Sigmoid colon (tissue), 7 donors: ENCODE measurements around the gene PTBP1. TPM values are rescaled to one million over a fixed set of nuclear protein-coding genes. Genes with fewer than 3 reads are reported as not detected.
"Not testable (repeated sequence)": the region's sequence is repeated elsewhere in the genome, so short reads cannot be mapped to it uniquely, and the experiment has no call there.

ENCODE experiments used
- DNase-seq: peaks from one replicate; pipeline ENCODE4 v3.0.0-alpha.2; 2019
- H3K27ac ChIP-seq, 4 donors: fragments of 200-600 bp; sonication (generic); one replicate each; pipeline ENCODE4 v1.5.1; 2016 to 2019; ENCODE audit warnings: mild to moderate bottlenecking in 1 of 4
- H3K27me3 ChIP-seq, 3 donors: fragments of 200-600 bp; sonication (generic); one replicate each; pipeline ENCODE4 v1.5.1; 2019; ENCODE audit warnings: mild to moderate bottlenecking in 1 of 3
- H3K36me3 ChIP-seq, 4 donors: fragments of 200-600 bp; sonication (generic); one replicate each; pipeline ENCODE4 v1.5.1; 2016 to 2019
- H3K4me1 ChIP-seq, 4 donors: fragments of 200-600 bp; sonication (generic); one replicate each; pipeline ENCODE4 v1.5.1; 2017 to 2019
- H3K4me3 ChIP-seq, 4 donors: fragments of 200-600 bp; sonication (generic); one replicate each; pipeline ENCODE4 v1.5.1; 2017 to 2019; ENCODE audit warnings: mild to moderate bottlenecking in 2 of 4, moderate library complexity in 1 of 4
- H3K9me3 ChIP-seq, 4 donors: fragments of 200-600 bp in 3 of 4; sonication (generic) in 3 of 4; one replicate each; pipeline versions ENCODE4 v1.5.1 to v1.6.1; 2013 to 2019
- EP300 ChIP-seq, 4 donors: sonication (generic); formaldehyde crosslinking; IDR thresholded peaks; one replicate each; pipeline ENCODE4 v1.6.1; 2017; ENCODE audit warnings: antibody characterized with exemption in 4 of 4
- POLR2A ChIP-seq, 2 donors: fragments of 450-650 bp; IDR thresholded peaks; one replicate each; pipeline ENCODE4 v1.6.1; 2016; ENCODE audit warnings: antibody characterized with exemption in 2 of 2, mild to moderate bottlenecking in 2 of 2, moderate library complexity in 2 of 2
- POLR2AphosphoS5 ChIP-seq, 4 donors: sonication (generic); formaldehyde crosslinking; IDR thresholded peaks; one replicate each; pipeline ENCODE4 v1.6.1; 2017; ENCODE audit warnings: antibody characterized with exemption in 4 of 4
- WGBS, 2 donors: extraction: QIAGEN DNeasy Blood & Tissue Kit; methylation state at CpG; one replicate each; pipeline ENCODE4 v1.1.7; 2013; 5-methylcytosine and 5-hydroxymethylcytosine counted together
- intact Hi-C: fragments of 100-400 bp; cut with DNase I; formaldehyde crosslinking; loops from one replicate; pipeline ENCODE4 v1.15.1; 2023
- polyA plus RNA-seq, 3 donors: library from polyadenylated mRNA; stranded (reverse); fragments of 200-250 nt; gene quantifications; one replicate each; pipeline ENCODE4 v1.2.3, GENCODE V29; 2013
- total RNA-seq, 4 donors: library from RNA; depleted of rRNA; stranded (reverse); fragments of >200 nt; gene quantifications; one replicate each; pipeline ENCODE4 v1.1.0, GENCODE V29; 2016
- TF ChIP-seq, protein P1 (sequence below), 4 experiments: fragments of 450-650 bp in 3 of 4; fragments of 200-600 bp in 1 of 4; IDR thresholded peaks; one replicate each; pipeline ENCODE4 v1.5.1; 2016 to 2019; ENCODE audit warnings: antibody characterized with exemption in 4 of 4, mild to moderate bottlenecking in 3 of 4, moderate library complexity in 2 of 4
- donor health status: healthy with polysubstance abuse.
- donor health status: Bipolar disorder and iron deficiency.
- donor health status: healthy.

The PTBP1 gene
- total and polyA plus RNA-seq, 7 donors = 53.8 to 154 (median 78.7) TPM

- Histone ChIP-seq H3K27me3 (peaks cover 14 to 88% (median 54%) of the 10 kb centered on the region in 3 donors), H3K27ac (no peak overlapping the region), H3K36me3 (no peaks in the 10 kb centered on the region), H3K4me1 (peaks cover 0 to 30% (median 23%) of the 10 kb centered on the region in 4 donors), H3K4me3 (peak overlapping the region in 3 of 4 donors; percentile 22 to 32 (median 24)), H3K9me3 (no peaks in the 10 kb centered on the region)
- no peak for TF ChIP-seq POLR2AphosphoS5 (IDR thresholded peaks at IDR 0.05)
- TF ChIP-seq, protein P1, sequence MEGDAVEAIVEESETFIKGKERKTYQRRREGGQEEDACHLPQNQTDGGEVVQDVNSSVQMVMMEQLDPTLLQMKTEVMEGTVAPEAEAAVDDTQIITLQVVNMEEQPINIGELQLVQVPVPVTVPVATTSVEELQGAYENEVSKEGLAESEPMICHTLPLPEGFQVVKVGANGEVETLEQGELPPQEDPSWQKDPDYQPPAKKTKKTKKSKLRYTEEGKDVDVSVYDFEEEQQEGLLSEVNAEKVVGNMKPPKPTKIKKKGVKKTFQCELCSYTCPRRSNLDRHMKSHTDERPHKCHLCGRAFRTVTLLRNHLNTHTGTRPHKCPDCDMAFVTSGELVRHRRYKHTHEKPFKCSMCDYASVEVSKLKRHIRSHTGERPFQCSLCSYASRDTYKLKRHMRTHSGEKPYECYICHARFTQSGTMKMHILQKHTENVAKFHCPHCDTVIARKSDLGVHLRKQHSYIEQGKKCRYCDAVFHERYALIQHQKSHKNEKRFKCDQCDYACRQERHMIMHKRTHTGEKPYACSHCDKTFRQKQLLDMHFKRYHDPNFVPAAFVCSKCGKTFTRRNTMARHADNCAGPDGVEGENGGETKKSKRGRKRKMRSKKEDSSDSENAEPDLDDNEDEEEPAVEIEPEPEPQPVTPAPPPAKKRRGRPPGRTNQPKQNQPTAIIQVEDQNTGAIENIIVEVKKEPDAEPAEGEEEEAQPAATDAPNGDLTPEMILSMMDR (IDR thresholded peaks at IDR 0.05) = no peak
- TF ChIP-seq EP300 (IDR thresholded peaks at IDR 0.05) = no peak
- no peak for TF ChIP-seq POLR2A (IDR thresholded peaks at IDR 0.05)
- whole genome bisulfite sequencing, 2 donors = 9 to 37% methylated on average over 67 to 70 of the region's 70 CpGs
- no peak for DNase-seq
- intact Hi-C loops = no loop called here
Observed at GRCh38 chr19:843836-844545, 46.7 kb downstream of the PTBP1 start.

DNA sequence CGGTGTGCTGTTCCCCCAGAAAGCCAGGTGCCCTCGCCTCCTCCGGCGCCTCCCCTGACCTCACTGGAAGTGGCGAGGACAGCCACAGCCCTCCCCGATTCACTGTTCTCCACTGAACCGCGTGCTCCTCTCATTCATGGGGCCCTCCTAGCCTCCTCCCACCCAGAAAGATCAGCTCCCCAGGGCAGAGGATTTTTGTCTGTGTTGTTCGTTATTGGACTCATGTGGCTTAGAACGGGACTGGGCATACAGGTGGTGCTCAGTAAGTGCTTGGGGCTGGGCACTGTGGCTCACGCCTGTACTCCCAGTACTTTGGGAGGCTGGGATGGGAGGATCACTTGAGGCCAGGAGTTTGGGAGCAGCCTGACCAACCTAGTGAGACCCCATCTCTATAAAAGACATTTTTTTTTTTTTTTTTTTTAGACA, 47.3 kb downstream of the PTBP1 start:
- WGBS, 2 donors = 10 to 39% methylated on average over 11 of the region's 11 CpGs

DNA sequence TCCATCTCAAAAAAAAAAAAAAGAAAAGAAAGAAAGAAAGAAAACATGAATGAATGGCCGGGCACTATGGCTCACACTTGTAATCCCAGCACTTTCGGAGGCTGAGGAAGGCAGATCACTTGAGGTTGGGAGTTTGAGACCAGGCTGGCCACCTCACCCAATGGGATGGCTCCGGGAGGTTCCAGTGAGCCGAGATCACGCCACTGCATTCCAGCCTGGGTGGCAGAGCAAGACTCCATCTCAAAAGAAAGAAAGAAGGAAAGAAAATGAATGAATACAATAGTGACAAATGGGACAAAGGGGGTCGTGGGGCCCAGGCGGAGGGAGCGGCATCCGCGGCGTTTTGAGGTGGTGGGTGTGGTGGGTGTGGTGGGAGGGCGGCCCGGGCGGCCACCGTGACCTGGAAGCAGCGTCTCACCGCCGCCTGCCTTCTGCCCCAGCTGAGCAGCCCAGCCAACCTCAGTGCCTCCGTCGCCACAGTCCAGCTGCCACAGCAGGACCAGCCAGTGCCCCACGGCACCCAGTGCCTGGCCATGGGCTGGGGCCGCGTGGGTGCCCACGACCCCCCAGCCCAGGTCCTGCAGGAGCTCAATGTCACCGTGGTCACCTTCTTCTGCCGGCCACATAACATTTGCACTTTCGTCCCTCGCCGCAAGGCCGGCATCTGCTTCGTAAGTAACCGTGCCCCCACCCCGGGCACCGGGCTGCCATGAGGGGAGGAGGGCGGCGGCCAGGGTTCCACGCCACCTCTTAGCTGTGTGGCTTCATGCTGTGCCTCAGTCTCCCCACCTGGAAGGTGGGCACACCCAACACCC, 48.7 kb downstream of the PTBP1 start:
- Histone ChIP-seq H3K27me3 (peaks cover 14 to 71% (median 49%) of the 10 kb centered on the region in 3 donors), H3K4me3 (no peak overlapping the region), H3K4me1 (peaks cover 0 to 42% (median 31%) of the 10 kb centered on the region in 4 donors), H3K9me3 (no peaks in the 10 kb centered on the region), H3K36me3 (no peaks in the 10 kb centered on the region), H3K27ac (no peak overlapping the region)
- TF ChIP-seq EP300 (IDR thresholded peaks at IDR 0.05) (no peak), POLR2AphosphoS5 (IDR thresholded peaks at IDR 0.05) (no peak), POLR2A (IDR thresholded peaks at IDR 0.05) (no peak)
- intact Hi-C loops = no loop called here
- DNase-seq = no peak
- 46 to 70% methylated on average over 37 of the region's 37 CpGs for WGBS, 2 donors

More for the DNA sequence above, 47.3 kb downstream of the PTBP1 start:
- DNase-seq = no peak
- H3K4me1 ChIP-seq = peaks cover 0 to 30% (median 23%) of the 10 kb centered on the region in 4 donors
- no peak for TF ChIP-seq EP300 (IDR thresholded peaks at IDR 0.05)
- TF ChIP-seq POLR2A (IDR thresholded peaks at IDR 0.05) = no peak
- TF ChIP-seq, protein P1 (IDR thresholded peaks at IDR 0.05) = no peak
- no peak for TF ChIP-seq POLR2AphosphoS5 (IDR thresholded peaks at IDR 0.05)
- intact Hi-C loops = no loop called here
- no peaks in the 10 kb centered on the region for H3K36me3 ChIP-seq
- no peaks in the 10 kb centered on the region for H3K9me3 ChIP-seq
- no peak overlapping the region for H3K4me3 ChIP-seq
- H3K27me3 ChIP-seq = peaks cover 14 to 82% (median 54%) of the 10 kb centered on the region in 3 donors
- no peak overlapping the region for H3K27ac ChIP-seq

DNA sequence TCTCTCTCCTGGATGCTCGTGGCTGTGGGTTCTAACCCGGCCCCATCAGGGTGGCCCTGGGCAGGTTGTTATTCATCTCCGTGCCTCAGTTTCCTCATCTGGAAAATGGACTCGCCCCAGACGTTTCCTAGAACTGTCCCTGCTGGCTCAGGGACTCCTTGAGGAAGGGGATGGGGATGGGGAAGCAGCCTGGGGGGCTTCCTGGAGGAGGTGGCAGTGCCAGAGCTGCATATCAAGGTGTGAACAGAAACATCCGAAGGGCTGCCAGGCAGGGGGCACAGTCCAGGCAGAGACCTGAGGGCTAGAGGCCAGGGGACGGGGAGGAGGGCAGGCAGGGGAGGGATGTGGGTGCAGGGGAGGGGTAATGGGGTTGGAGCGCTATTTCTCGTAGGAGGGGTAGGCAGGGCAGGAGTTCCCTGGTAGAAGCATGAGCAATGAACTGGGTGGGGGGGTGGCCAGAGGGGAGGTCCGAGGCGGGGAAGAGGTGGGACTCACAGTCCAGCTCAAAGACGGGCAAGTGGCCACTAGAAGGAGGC, 51.2 kb downstream of the PTBP1 start:
- 28 to 43% methylated on average over 12 of the region's 12 CpGs for WGBS, 2 donors
- H3K36me3 ChIP-seq = no peaks in the 10 kb centered on the region
- TF ChIP-seq EP300 (IDR thresholded peaks at IDR 0.05) (no peak), POLR2A (IDR thresholded peaks at IDR 0.05) (no peak), POLR2AphosphoS5 (IDR thresholded peaks at IDR 0.05) (no peak)
- TF ChIP-seq, protein P1 (IDR thresholded peaks at IDR 0.05) = no peak
- intact Hi-C loops = no loop called here
- peaks cover 0 to 52% (median 38%) of the 10 kb centered on the region in 4 donors for H3K4me1 ChIP-seq
- peak overlapping the region; percentile 23 to 54 (median 42) for H3K27ac ChIP-seq
- no peaks in the 10 kb centered on the region for H3K9me3 ChIP-seq
- H3K27me3 ChIP-seq = peaks cover 17 to 73% (median 52%) of the 10 kb centered on the region in 3 donors
- no peak for DNase-seq
- H3K4me3 ChIP-seq = no peak overlapping the region

DNA sequence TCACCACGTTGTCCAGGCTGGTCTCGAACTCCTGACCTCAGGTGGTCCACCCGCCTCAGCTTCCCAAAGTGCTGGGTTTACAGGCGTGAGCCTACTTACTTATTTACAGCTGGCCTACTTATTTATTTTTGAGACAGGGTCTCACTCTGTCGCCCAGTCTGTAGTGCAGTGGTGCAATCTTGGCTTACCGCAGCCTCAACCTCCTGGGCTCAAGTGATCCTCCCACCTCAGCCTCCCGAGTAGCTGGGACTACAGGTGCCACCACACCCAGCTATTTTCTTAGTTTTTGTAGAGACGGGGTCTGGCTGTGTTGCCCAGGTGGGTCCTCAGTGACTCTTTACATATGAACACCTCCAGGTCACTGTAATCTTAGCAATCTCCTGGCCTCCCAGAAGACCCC, 51.9 kb downstream of the PTBP1 start:
- peaks cover 14 to 71% (median 51%) of the 10 kb centered on the region in 3 donors for H3K27me3 ChIP-seq
- H3K4me3 ChIP-seq, DNase-seq, H3K9me3 ChIP-seq, H3K36me3 ChIP-seq, intact Hi-C loops: not testable (repeated sequence)
- 59 to 81% methylated on average over 8 of the region's 8 CpGs for WGBS, 2 donors
- H3K27ac ChIP-seq = peak overlapping the region in 3 of 4 donors; percentile 23 to 54 (median 24)
- peaks cover 0 to 45% (median 32%) of the 10 kb centered on the region in 4 donors for H3K4me1 ChIP-seq
